Breast epithelium (tissue), 3 donors: ENCODE results near the gene PRR22.

ENCODE experiments used
- POLR2A ChIP-seq: fragments of 450-650 bp; IDR thresholded peaks from one replicate; pipeline ENCODE4 v1.6.1; 2016; ENCODE audit warnings: antibody characterized with exemption, mild to moderate bottlenecking, moderate library complexity
- POLR2AphosphoS5 ChIP-seq, 3 donors: sonication (generic); formaldehyde crosslinking; IDR thresholded peaks; one replicate each; pipeline ENCODE4 v1.6.1; 2017; ENCODE audit warnings: antibody characterized with exemption in 3 of 3
- TF ChIP-seq, protein P1 (sequence below), 3 donors: fragments of 450-650 bp; IDR thresholded peaks; one replicate each; pipeline ENCODE4 v1.5.1; 2016 to 2017; ENCODE audit warnings: antibody characterized with exemption in 3 of 3, mild to moderate bottlenecking in 3 of 3, moderate library complexity in 3 of 3

DNA sequence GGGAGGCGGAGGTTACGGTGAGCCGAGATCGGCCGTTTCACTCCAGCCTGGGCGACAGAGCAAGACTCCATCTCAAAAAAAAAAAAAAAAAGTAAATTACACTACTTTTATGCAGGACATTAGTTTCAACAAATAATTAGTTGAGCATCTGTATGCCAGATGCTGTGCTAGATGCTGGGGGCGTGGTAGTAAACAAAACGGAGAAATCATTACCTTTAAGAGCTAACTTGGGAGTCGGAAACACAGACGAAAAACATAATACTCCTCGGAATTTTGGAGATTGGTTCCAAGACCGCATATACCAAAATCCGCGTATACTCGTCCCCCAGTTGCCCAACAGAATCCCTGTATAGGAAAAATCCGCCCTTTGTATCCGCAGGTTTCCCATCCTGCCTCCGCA lies 7.7 kb upstream of the PRR22 start:
- TF ChIP-seq, protein P1, sequence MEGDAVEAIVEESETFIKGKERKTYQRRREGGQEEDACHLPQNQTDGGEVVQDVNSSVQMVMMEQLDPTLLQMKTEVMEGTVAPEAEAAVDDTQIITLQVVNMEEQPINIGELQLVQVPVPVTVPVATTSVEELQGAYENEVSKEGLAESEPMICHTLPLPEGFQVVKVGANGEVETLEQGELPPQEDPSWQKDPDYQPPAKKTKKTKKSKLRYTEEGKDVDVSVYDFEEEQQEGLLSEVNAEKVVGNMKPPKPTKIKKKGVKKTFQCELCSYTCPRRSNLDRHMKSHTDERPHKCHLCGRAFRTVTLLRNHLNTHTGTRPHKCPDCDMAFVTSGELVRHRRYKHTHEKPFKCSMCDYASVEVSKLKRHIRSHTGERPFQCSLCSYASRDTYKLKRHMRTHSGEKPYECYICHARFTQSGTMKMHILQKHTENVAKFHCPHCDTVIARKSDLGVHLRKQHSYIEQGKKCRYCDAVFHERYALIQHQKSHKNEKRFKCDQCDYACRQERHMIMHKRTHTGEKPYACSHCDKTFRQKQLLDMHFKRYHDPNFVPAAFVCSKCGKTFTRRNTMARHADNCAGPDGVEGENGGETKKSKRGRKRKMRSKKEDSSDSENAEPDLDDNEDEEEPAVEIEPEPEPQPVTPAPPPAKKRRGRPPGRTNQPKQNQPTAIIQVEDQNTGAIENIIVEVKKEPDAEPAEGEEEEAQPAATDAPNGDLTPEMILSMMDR (IDR thresholded peaks at IDR 0.05), result no peak
- TF ChIP-seq POLR2AphosphoS5 (IDR thresholded peaks at IDR 0.05) (no peak), POLR2A (no peak)
